ENCODE measurements around the gene ADD1.

DNA sequence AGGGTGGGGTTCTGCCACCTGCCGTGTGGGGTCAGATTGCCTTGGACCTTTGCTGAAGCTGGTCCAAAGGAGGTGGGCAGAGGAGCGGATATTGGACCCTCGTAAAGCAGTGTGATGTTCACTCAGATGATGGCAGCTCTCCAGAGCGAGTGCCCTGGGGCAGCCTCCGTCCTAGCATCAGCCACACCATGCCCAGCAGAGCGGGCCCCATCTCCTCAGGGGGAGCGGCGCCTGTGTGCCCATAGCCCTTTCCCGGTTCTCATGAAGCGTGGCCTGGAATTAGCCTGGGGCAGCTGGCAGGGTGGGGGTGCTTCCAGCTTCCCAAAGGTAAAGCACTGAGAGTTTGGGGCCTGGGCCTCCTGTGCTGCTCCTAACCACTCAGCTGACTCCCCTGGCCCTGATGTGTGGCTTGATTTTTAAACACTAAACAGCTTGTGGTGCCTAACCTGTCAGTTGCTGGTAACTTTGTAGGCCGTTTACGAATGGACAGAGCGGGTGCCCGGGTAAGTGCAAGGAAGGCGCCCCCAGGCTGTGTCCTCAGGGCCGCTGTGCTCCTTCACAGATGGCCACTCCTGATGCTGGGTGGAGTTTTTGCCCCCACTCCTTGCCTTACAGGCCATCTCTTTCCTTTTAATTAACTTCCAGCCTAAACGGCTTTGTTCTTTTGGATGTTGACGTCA, 83.5 kb downstream of the ADD1 start:
- TF ChIP-seq CTCF (optimal IDR thresholded peaks at IDR 0.05 in 1 of 3, IDR thresholded peaks at IDR 0.05 in 1 of 3, conservative IDR thresholded peaks at IDR 0.05 in 1 of 3; ENCODE audit: extremely low read depth in 1 of 3, insufficient read depth in 2 of 3, low read length in 3 of 3), result no peak
- TF ChIP-seq EZH2 (IDR thresholded peaks at IDR 0.05; ENCODE audit: low read length), result no peak
